HG03460 (cell line): ENCODE measurements around the gene FOXJ1.

Source experiments
- ATAC-seq: cut with Tn5 transposase; IDR thresholded peaks from one replicate; pipeline ENCODE4 v1.9.1; 2021; ENCODE audit not compliant: unreplicated experiment

The FOXJ1 gene

GRCh38 chr17:76094046-76094445 lies 47.0 kb downstream of the FOXJ1 start:
- ATAC-seq = no peak

GRCh38 chr17:76092526-76093413 lies 48.3 kb downstream of the FOXJ1 start:
- ATAC-seq = no peak

- no peak for ATAC-seq
These were observed 49.3 kb downstream of the FOXJ1 start for GRCh38 chr17:76091526-76092286.

- no peak for ATAC-seq
These were observed 50.4 kb downstream of the FOXJ1 start for GRCh38 chr17:76090517-76091129.

- ATAC-seq = no peak
These were observed 51.1 kb downstream of the FOXJ1 start for GRCh38 chr17:76089680-76090516.

- ATAC-seq = no peak
These were observed 52.0 kb downstream of the FOXJ1 start for GRCh38 chr17:76088868-76089576.

- ATAC-seq = no peak
These were observed 52.8 kb downstream of the FOXJ1 start for GRCh38 chr17:76088041-76088867.

GRCh38 chr17:76087531-76087930 lies 53.5 kb downstream of the FOXJ1 start:
- ATAC-seq = no peak

GRCh38 chr17:76086384-76086783 lies 54.7 kb downstream of the FOXJ1 start:
- ATAC-seq = no peak
